GM12878 (cell line): Measurements from ENCODE around the gene EPS8L1. TPM values are rescaled to one million over a fixed set of nuclear protein-coding genes. Genes with fewer than 3 reads are reported as not detected.

Source experiments
- CHD2 ChIP-seq: IDR thresholded peaks from 2 replicates; pipeline ENCODE4 v1.6.1; 2011; ENCODE audit warnings: low read depth, low read length, improper control_type of control experiment, borderline replicate concordance
- E2F4 ChIP-seq: IDR thresholded peaks from 2 replicates; pipeline ENCODE4 v1.6.1; 2012; ENCODE audit warnings: low read depth, low read length, improper control_type of control experiment
- E4F1 ChIP-seq: fragments of 450-650 bp; IDR thresholded peaks from 2 replicates; pipeline ENCODE4 v1.6.1; 2018; ENCODE audit warnings: borderline replicate concordance, mild to moderate bottlenecking; ENCODE audit not compliant: partially characterized antibody
- FOXK2 ChIP-seq: fragments of 450-650 bp; IDR thresholded peaks from 2 replicates; pipeline ENCODE4 v1.6.1; 2017; ENCODE audit warnings: mild to moderate bottlenecking, moderate library complexity
- HDGF ChIP-seq: fragments of 450-650 bp; IDR thresholded peaks from 2 replicates; pipeline ENCODE4 v1.6.1; 2016; ENCODE audit warnings: antibody characterized with exemption
- JUND ChIP-seq: IDR thresholded peaks from 2 replicates; pipeline ENCODE4 v1.6.1; 2012; ENCODE audit warnings: low read depth, mild to moderate bottlenecking, low read length, improper control_type of control experiment, moderate library complexity
- KAT2A ChIP-seq: conservative IDR thresholded peaks from 2 replicates; pipeline ENCODE4 v1.6.1; 2011; ENCODE audit warnings: low read depth, low read length; ENCODE audit not compliant: control insufficient read depth
- NFIC ChIP-seq: IDR thresholded peaks from 2 replicates; pipeline ENCODE4 v1.6.1; 2012; ENCODE audit warnings: low read depth, mild to moderate bottlenecking, inconsistent platforms, low read length, moderate library complexity
- NFXL1 ChIP-seq: fragments of 450-650 bp; IDR thresholded peaks from 2 replicates; pipeline ENCODE4 v1.6.1; 2017; ENCODE audit warnings: antibody characterized with exemption, mild to moderate bottlenecking, borderline replicate concordance
- PAX5 ChIP-seq: IDR thresholded peaks from 2 replicates; pipeline ENCODE4 v1.6.1; 2011; ENCODE audit warnings: low read depth, low read length, borderline replicate concordance
- PBX3 ChIP-seq: IDR thresholded peaks from 2 replicates; pipeline ENCODE4 v1.6.1; 2011; ENCODE audit warnings: mild to moderate bottlenecking, low read depth, low read length, moderate library complexity; ENCODE audit not compliant: insufficient replicate concordance
- POLR2A ChIP-seq: IDR thresholded peaks from 2 replicates; pipeline ENCODE4 v1.6.1; 2011; ENCODE audit warnings: low read depth, mild to moderate bottlenecking, low read length
- POLR2AphosphoS2 ChIP-seq: IDR thresholded peaks from 2 replicates; pipeline ENCODE4 v1.6.1; 2011; ENCODE audit warnings: low read depth, mild to moderate bottlenecking, low read length, improper control_type of control experiment, moderate library complexity
- RAD21 ChIP-seq: IDR thresholded peaks from 2 replicates; pipeline ENCODE4 v1.6.1; 2011; ENCODE audit warnings: mild to moderate bottlenecking, low read depth, low read length, moderate library complexity; ENCODE audit not compliant: insufficient read depth
- RCOR1 ChIP-seq: conservative IDR thresholded peaks from 2 replicates; pipeline ENCODE4 v1.6.1; 2012; ENCODE audit warnings: low read depth, low read length, improper control_type of control experiment
- SIX5 ChIP-seq: IDR thresholded peaks from 2 replicates; pipeline ENCODE4 v1.6.1; 2011; ENCODE audit warnings: mild to moderate bottlenecking, low read depth, low read length, moderate library complexity; ENCODE audit not compliant: severe bottlenecking
- SREBF2 ChIP-seq: IDR thresholded peaks from 2 replicates; pipeline ENCODE4 v1.6.1; 2012; ENCODE audit warnings: mild to moderate bottlenecking, low read length
- TAF1 ChIP-seq: IDR thresholded peaks from 2 replicates; pipeline ENCODE4 v1.6.1; 2011; ENCODE audit warnings: mild to moderate bottlenecking, low read depth, low read length, borderline replicate concordance
- TBL1XR1 ChIP-seq: IDR thresholded peaks from 2 replicates; pipeline ENCODE4 v1.6.1; 2012; ENCODE audit warnings: low read depth, low read length, improper control_type of control experiment
- TCF12 ChIP-seq: IDR thresholded peaks from 2 replicates; pipeline ENCODE4 v1.6.1; 2011; ENCODE audit warnings: low read depth, mild to moderate bottlenecking, low read length
- YY1 ChIP-seq: IDR thresholded peaks from 2 replicates; pipeline ENCODE4 v1.6.1; 2011; ENCODE audit warnings: low read depth, mild to moderate bottlenecking, low read length
- ZNF207 ChIP-seq: fragments of 450-650 bp; IDR thresholded peaks from 2 replicates; pipeline ENCODE4 v1.6.1; 2014; ENCODE audit warnings: antibody characterized with exemption, mild to moderate bottlenecking, borderline replicate concordance
- ZNF687 ChIP-seq: fragments of 450-650 bp; IDR thresholded peaks from 2 replicates; pipeline ENCODE4 v1.6.1; 2017; ENCODE audit warnings: mild to moderate bottlenecking, moderate library complexity
- polyA plus RNA-seq, 11 experiments: library from polyadenylated mRNA; depleted of rRNA in 4 of 11; unstranded in 6 of 11; stranded (reverse) in 5 of 11; fragments of >200 nt; fragmentation: Nextera tagmentation in 4 of 11; fragmentation: Illumina TruSeq in 1 of 11; extraction: Ambion mirVana in 4 of 11; extraction: Trizol in 1 of 11; gene quantifications; 1 replicate in 1 of 11; 2 replicates in 10 of 11; pipeline versions ENCODE4 v1.2.1 to v1.2.3, GENCODE V29; 2011 to 2016; ENCODE audit warnings: inconsistent platforms in 2 of 11, missing spikeins in 2 of 11, low read depth in 1 of 11
- total RNA-seq, 4 experiments: library from RNA; depleted of rRNA in 3 of 4; stranded (reverse); fragments of >200 nt in 3 of 4; fragmentation: Illumina TruSeq in 1 of 4; extraction: Trizol in 1 of 4; gene quantifications; 2 replicates each; pipeline versions ENCODE4 v1.2.1 to v1.2.3, GENCODE V29; 2013 to 2021

EPS8L1 gene
- total and polyA plus RNA-seq, 10 of the 15 experiments (the other 5 are each of a cell fraction or from before 2014, with no cell fraction given), result 0.68 to 2.2 (median 0.96) TPM; not detected in 2

- TF ChIP-seq PBX3 (no peak), NFXL1 (no peak), KAT2A (no peak), YY1 (no peak), RAD21 (no peak), TBL1XR1 (no peak), SREBF2 (no peak), HDGF (no peak), E2F4 (no peak), PAX5 (no peak), TCF12 (no peak), FOXK2 (no peak), TAF1 (no peak), E4F1 (no peak), ZNF207 (no peak), POLR2AphosphoS2 (no peak), RCOR1 (no peak), POLR2A (peak; percentile 72), ZNF687 (no peak), NFIC (no peak), CHD2 (no peak), SIX5 (no peak), JUND (peak; percentile 66; the same call in 1 of the 2 replicates)
Observed at GRCh38 chr19:55062735-55063491, 12.8 kb upstream of the EPS8L1 start, which contains the start of gene RDH13 (continued).
